Measurements from ENCODE around the gene ARSB. TPM values are rescaled to one million over a fixed set of nuclear protein-coding genes. Genes with fewer than 3 reads are reported as not detected.
"Not testable (repeated sequence)": the region's sequence is repeated elsewhere in the genome, so short reads cannot be mapped to it uniquely, and the experiment has no call there.

The ARSB gene
- total RNA-seq, 1 experiment from 2014 or later: 18.1 TPM

- Histone ChIP-seq H3K27ac (ENCODE audit: low read length) (no peak overlapping the region), H3K9me3 (ENCODE audit: control insufficient read depth, insufficient read depth, low read depth, low read length) (no peaks in the 10 kb centered on the region), H3K36me3 (ENCODE audit: control insufficient read depth, insufficient read depth, low read length) (no peaks in the 10 kb centered on the region), H3K4me3 (ENCODE audit: low read depth in 2 of 2, low read length in 2 of 2) (no peak overlapping the region), H3K4me1 (ENCODE audit: control insufficient read depth, insufficient read depth, low read length) (no peaks in the 10 kb centered on the region), H3K27me3 (ENCODE audit: control insufficient read depth, insufficient read depth, low read length) (no peaks in the 10 kb centered on the region; the same call in 1 of the 2 replicates)
- in situ Hi-C loops (cut with HindIII; ENCODE audit: low pct_unique_long_range_greater_than_20kb, low sequenced_read_pairs): no loop called here
- DNase-seq (ENCODE audit: low read depth, low spot score) (no peak), ATAC-seq (no peak)
- TF ChIP-seq REST (IDR thresholded peaks at IDR 0.05; ENCODE audit: insufficient read depth in 1 of 2, low read depth in 2 of 2, low read length in 1 of 2) (no peak), TCF7L2 (IDR thresholded peaks at IDR 0.05; ENCODE audit: low read depth, low read length) (no peak), POLR2AphosphoS5 (IDR thresholded peaks at IDR 0.05; ENCODE audit: low read depth, low read length) (no peak), CTCF (IDR thresholded peaks at IDR 0.05) (no peak), SIN3A (IDR thresholded peaks at IDR 0.05; ENCODE audit: borderline replicate concordance, insufficient read depth, low read depth, low read length) (no peak)
- BruUV-seq (replicated peaks): no TSS peak
- ChIA-PET CTCF (no interaction called here), POLR2A (no interaction called here)
- intact Hi-C loops (cut with micrococcal nuclease; ENCODE audit: unreplicated experiment): no loop called here
Measured at GRCh38 chr5:78734094-78734845, 250.8 kb downstream of the ARSB start.

GRCh38 chr5:78732721-78733120 lies 252.4 kb downstream of the ARSB start:
- H3K36me3 ChIP-seq (ENCODE audit: control insufficient read depth, insufficient read depth, low read length); CTCF ChIA-PET; H3K27me3 ChIP-seq (ENCODE audit: control insufficient read depth, insufficient read depth, low read length); BruUV-seq (replicated peaks); ATAC-seq; H3K4me3 ChIP-seq (ENCODE audit: low read depth in 2 of 2, low read length in 2 of 2); POLR2A ChIA-PET; H3K27ac ChIP-seq (ENCODE audit: low read length); in situ Hi-C loops (cut with HindIII; ENCODE audit: low pct_unique_long_range_greater_than_20kb, low sequenced_read_pairs); H3K4me1 ChIP-seq (ENCODE audit: control insufficient read depth, insufficient read depth, low read length); intact Hi-C loops (cut with micrococcal nuclease; ENCODE audit: unreplicated experiment); DNase-seq (ENCODE audit: low read depth, low spot score); H3K9me3 ChIP-seq (ENCODE audit: control insufficient read depth, insufficient read depth, low read depth, low read length): not testable (repeated sequence)

GRCh38 chr5:78731884-78732283 lies 253.2 kb downstream of the ARSB start:
- CTCF ChIA-PET: no interaction called here
- H3K4me3 ChIP-seq (ENCODE audit: low read depth in 2 of 2, low read length in 2 of 2): no peak overlapping the region
- H3K27ac ChIP-seq (ENCODE audit: low read length): no peak overlapping the region
- no TSS peak for BruUV-seq (replicated peaks)
- DNase-seq (ENCODE audit: low read depth, low spot score): no peak
- H3K9me3 ChIP-seq (ENCODE audit: control insufficient read depth, insufficient read depth, low read depth, low read length): no peaks in the 10 kb centered on the region
- in situ Hi-C loops (cut with HindIII; ENCODE audit: low pct_unique_long_range_greater_than_20kb, low sequenced_read_pairs): no loop called here
- POLR2A ChIA-PET: no interaction called here
- no peaks in the 10 kb centered on the region; the same call in 1 of the 2 replicates for H3K27me3 ChIP-seq (ENCODE audit: control insufficient read depth, insufficient read depth, low read length)
- H3K4me1 ChIP-seq (ENCODE audit: control insufficient read depth, insufficient read depth, low read length): no peaks in the 10 kb centered on the region
- intact Hi-C loops (cut with micrococcal nuclease; ENCODE audit: unreplicated experiment): no loop called here
- H3K36me3 ChIP-seq (ENCODE audit: control insufficient read depth, insufficient read depth, low read length): no peaks in the 10 kb centered on the region
- no peak for ATAC-seq
- peak; percentile 69; the same call in 1 of the 2 replicates for TF ChIP-seq TCF7L2 (IDR thresholded peaks at IDR 0.05; ENCODE audit: low read depth, low read length)
- no peak for TF ChIP-seq REST (IDR thresholded peaks at IDR 0.05; ENCODE audit: insufficient read depth in 1 of 2, low read depth in 2 of 2, low read length in 1 of 2)
